HL-60 (cell line): ENCODE results near the gene P2RY12.
"Not testable (repeated sequence)": the region's sequence is repeated elsewhere in the genome, so short reads cannot be mapped to it uniquely, and the experiment has no call there.

Source experiments
- CTCF ChIP-seq: IDR thresholded peaks from one replicate; pipeline ENCODE4 v1.5.1; 2011; ENCODE audit warnings: low read length, control low read depth, inconsistent platforms; ENCODE audit not compliant: insufficient read depth
- GABPA ChIP-seq: IDR thresholded peaks from 2 replicates; pipeline ENCODE4 v1.6.1; 2012; ENCODE audit warnings: low read depth
- POLR2AphosphoS5 ChIP-seq: IDR thresholded peaks from 2 replicates; pipeline ENCODE4 v1.6.1; 2012; ENCODE audit warnings: low read depth
- REST ChIP-seq: IDR thresholded peaks from 2 replicates; pipeline ENCODE4 v1.6.1; 2012; ENCODE audit warnings: low read depth; ENCODE audit not compliant: insufficient replicate concordance
- SPI1 ChIP-seq: IDR thresholded peaks from 2 replicates; pipeline ENCODE4 v1.6.1; 2012; ENCODE audit warnings: low read depth, mild to moderate bottlenecking, borderline replicate concordance

GRCh38 chr3:151392191-151392590 is 7.6 kb upstream of the P2RY12 start:
- not testable (repeated sequence) for TF ChIP-seq CTCF, POLR2AphosphoS5, SPI1, REST, GABPA
